ENCODE measurements around the gene ESF1.

DNA sequence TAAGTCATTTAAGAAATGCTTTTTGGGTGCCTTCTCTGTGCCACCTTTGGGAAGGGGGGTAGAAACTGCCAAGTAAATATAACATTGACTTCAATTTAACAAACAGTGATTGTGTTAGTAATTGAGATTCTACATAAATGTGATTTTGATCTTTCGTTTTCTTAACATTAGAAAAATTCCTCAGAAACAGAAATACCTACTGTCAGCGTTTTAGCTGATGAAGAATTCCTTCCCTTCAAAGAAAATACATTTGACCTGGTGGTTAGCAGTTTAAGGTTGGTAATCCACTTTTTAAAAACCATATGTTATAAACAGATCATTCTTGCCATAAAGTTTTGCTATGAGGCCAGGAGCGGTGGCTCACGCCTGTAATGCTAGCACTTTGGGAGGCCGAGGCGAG, 9.9 kb upstream of the ESF1 start:
- TF ChIP-seq, protein P1, sequence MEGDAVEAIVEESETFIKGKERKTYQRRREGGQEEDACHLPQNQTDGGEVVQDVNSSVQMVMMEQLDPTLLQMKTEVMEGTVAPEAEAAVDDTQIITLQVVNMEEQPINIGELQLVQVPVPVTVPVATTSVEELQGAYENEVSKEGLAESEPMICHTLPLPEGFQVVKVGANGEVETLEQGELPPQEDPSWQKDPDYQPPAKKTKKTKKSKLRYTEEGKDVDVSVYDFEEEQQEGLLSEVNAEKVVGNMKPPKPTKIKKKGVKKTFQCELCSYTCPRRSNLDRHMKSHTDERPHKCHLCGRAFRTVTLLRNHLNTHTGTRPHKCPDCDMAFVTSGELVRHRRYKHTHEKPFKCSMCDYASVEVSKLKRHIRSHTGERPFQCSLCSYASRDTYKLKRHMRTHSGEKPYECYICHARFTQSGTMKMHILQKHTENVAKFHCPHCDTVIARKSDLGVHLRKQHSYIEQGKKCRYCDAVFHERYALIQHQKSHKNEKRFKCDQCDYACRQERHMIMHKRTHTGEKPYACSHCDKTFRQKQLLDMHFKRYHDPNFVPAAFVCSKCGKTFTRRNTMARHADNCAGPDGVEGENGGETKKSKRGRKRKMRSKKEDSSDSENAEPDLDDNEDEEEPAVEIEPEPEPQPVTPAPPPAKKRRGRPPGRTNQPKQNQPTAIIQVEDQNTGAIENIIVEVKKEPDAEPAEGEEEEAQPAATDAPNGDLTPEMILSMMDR (conservative IDR thresholded peaks at IDR 0.05): no peak
- TF ChIP-seq EZH2 (IDR thresholded peaks at IDR 0.05; ENCODE audit: low read depth): no peak
